Ascending aorta (tissue), 2 donors: Measurements from ENCODE around the gene FGFR4. TPM values are rescaled to one million over a fixed set of nuclear protein-coding genes. Genes with fewer than 3 reads are reported as not detected.

Experiments used
- DNase-seq, 2 donors: peaks; one replicate each; pipeline ENCODE4 v3.0.0-alpha.2; 2019; ENCODE audit warnings: low spot score in 2 of 2
- H3K27ac ChIP-seq, 2 donors: fragments of 200-600 bp; sonication (generic); one replicate each; pipeline ENCODE4 v1.5.1; 2016 to 2017; ENCODE audit warnings: mild to moderate bottlenecking in 1 of 2
- H3K27me3 ChIP-seq: fragments of 200-600 bp; sonication (generic); one replicate; pipeline ENCODE4 v1.5.1; 2017
- H3K36me3 ChIP-seq, 2 donors: fragments of 200-600 bp; sonication (generic); one replicate each; pipeline ENCODE4 v1.5.1; 2016
- H3K4me1 ChIP-seq, 2 donors: fragments of 200-600 bp; sonication (generic); one replicate each; pipeline ENCODE4 v1.5.1; 2016 to 2017; ENCODE audit warnings: mild to moderate bottlenecking in 1 of 2
- H3K4me3 ChIP-seq, 2 donors: fragments of 200-600 bp; sonication (generic); one replicate each; pipeline ENCODE4 v1.5.1; 2016 to 2017; ENCODE audit warnings: mild to moderate bottlenecking in 1 of 2
- H3K9me3 ChIP-seq, 2 donors: fragments of 200-600 bp; sonication (generic); one replicate each; pipeline ENCODE4 v1.5.1; 2016
- intact Hi-C: fragments of 100-400 bp; cut with DNase I; formaldehyde crosslinking; loops from one replicate; pipeline ENCODE4 v1.15.1; 2023
- total RNA-seq: library from RNA; depleted of rRNA; stranded (reverse); fragments of >200 nt; gene quantifications from one replicate; pipeline ENCODE4 v1.1.0, GENCODE V29; 2016
- TF ChIP-seq, protein P1 (sequence below), 3 experiments: fragments of 200-600 bp in 2 of 3; fragments of 450-650 bp in 1 of 3; sonication (generic) in 2 of 3; IDR thresholded peaks; one replicate each; pipeline ENCODE4 v1.5.1; 2016 to 2019; ENCODE audit warnings: antibody characterized with exemption in 3 of 3, mild to moderate bottlenecking in 1 of 3, moderate library complexity in 1 of 3

Gene FGFR4
- total RNA-seq, 1 donor from 2014 or later: 0.85 TPM

GRCh38 chr5:177093803-177094202 lies 7.1 kb downstream of the FGFR4 start:
- Histone ChIP-seq H3K36me3 (no peaks in the 10 kb centered on the region), H3K4me1 (no peaks in the 10 kb centered on the region), H3K4me3 (no peak overlapping the region), H3K27ac (no peak overlapping the region), H3K9me3 (no peaks in the 10 kb centered on the region), H3K27me3 (no peaks in the 10 kb centered on the region)
- DNase-seq: no peak
- TF ChIP-seq, protein P1, sequence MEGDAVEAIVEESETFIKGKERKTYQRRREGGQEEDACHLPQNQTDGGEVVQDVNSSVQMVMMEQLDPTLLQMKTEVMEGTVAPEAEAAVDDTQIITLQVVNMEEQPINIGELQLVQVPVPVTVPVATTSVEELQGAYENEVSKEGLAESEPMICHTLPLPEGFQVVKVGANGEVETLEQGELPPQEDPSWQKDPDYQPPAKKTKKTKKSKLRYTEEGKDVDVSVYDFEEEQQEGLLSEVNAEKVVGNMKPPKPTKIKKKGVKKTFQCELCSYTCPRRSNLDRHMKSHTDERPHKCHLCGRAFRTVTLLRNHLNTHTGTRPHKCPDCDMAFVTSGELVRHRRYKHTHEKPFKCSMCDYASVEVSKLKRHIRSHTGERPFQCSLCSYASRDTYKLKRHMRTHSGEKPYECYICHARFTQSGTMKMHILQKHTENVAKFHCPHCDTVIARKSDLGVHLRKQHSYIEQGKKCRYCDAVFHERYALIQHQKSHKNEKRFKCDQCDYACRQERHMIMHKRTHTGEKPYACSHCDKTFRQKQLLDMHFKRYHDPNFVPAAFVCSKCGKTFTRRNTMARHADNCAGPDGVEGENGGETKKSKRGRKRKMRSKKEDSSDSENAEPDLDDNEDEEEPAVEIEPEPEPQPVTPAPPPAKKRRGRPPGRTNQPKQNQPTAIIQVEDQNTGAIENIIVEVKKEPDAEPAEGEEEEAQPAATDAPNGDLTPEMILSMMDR (IDR thresholded peaks at IDR 0.05): no peak
- intact Hi-C loops: no loop called here

- no peaks in the 10 kb centered on the region for H3K4me1 ChIP-seq
- intact Hi-C loops: no loop called here
- no peaks in the 10 kb centered on the region for H3K27me3 ChIP-seq
- no peaks in the 10 kb centered on the region for H3K9me3 ChIP-seq
- TF ChIP-seq, protein P1 (IDR thresholded peaks at IDR 0.05): no peak
- no peak overlapping the region for H3K27ac ChIP-seq
- no peak overlapping the region for H3K4me3 ChIP-seq
- H3K36me3 ChIP-seq: no peaks in the 10 kb centered on the region
- DNase-seq: no peak
These were observed 7.7 kb downstream of the FGFR4 start for GRCh38 chr5:177094224-177095087.

- no peak for DNase-seq
- Histone ChIP-seq H3K27me3 (no peaks in the 10 kb centered on the region), H3K36me3 (no peaks in the 10 kb centered on the region), H3K4me3 (no peak overlapping the region), H3K9me3 (no peaks in the 10 kb centered on the region), H3K27ac (no peak overlapping the region), H3K4me1 (no peaks in the 10 kb centered on the region)
- TF ChIP-seq, protein P1 (IDR thresholded peaks at IDR 0.05): no peak
- intact Hi-C loops: no loop called here
These were observed 8.5 kb downstream of the FGFR4 start for GRCh38 chr5:177095088-177095669.

DNA sequence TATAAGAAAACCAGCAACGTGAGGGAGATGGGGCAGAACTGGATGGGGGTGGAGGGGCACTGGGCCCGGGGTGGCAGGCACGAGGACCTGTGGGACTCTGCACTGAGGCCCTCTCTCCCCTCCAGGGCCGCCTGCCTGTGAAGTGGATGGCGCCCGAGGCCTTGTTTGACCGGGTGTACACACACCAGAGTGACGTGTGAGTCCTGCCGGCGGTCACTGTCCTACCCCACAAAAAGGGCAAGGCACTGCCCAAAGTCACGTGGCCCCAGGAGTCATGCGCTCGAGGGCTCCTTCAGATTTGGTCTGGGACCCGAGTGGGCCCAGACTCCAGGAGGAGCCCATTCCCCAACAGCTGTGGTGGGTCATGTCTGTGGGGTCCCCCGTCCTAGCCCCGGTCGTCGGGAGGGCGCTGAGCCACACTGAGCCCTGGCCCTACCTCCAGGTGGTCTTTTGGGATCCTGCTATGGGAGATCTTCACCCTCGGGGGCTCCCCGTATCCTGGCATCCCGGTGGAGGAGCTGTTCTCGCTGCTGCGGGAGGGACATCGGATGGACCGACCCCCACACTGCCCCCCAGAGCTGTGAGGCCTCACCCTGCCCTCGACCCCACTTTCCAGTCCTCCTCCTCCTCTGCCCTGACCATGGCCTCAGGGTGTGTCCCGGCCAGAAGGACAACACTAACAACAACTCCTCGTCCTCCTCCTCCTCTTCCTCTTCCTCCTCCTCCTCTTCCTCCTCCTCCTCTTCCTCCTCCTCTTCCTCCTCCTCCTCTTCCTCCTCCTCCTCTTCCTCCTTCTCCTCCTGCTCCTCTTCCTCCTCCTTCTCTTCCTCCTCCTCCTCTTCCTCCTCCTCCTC lies 9.7 kb downstream of the FGFR4 start:
- no peak overlapping the region for H3K27ac ChIP-seq
- H3K27me3 ChIP-seq: no peaks in the 10 kb centered on the region
- intact Hi-C loops: no loop called here
- TF ChIP-seq, protein P1 (IDR thresholded peaks at IDR 0.05): no peak
- H3K36me3 ChIP-seq: no peaks in the 10 kb centered on the region
- H3K9me3 ChIP-seq: no peaks in the 10 kb centered on the region
- no peaks in the 10 kb centered on the region for H3K4me1 ChIP-seq
- no peak for DNase-seq
- H3K4me3 ChIP-seq: no peak overlapping the region

- Histone ChIP-seq H3K4me3 (no peak overlapping the region), H3K27me3 (no peaks in the 10 kb centered on the region), H3K9me3 (no peaks in the 10 kb centered on the region), H3K36me3 (no peaks in the 10 kb centered on the region), H3K4me1 (no peaks in the 10 kb centered on the region), H3K27ac (no peak overlapping the region)
- TF ChIP-seq, protein P1 (IDR thresholded peaks at IDR 0.05): no peak
- intact Hi-C loops: no loop called here
- no peak for DNase-seq
These were observed 10.6 kb downstream of the FGFR4 start for GRCh38 chr5:177097016-177097985.
